UCSD-AML1 (cell line): ENCODE measurements around the gene EXOC7.
"Not testable (repeated sequence)": the region's sequence is repeated elsewhere in the genome, so short reads cannot be mapped to it uniquely, and the experiment has no call there.

Experiments used
- DNase-seq: peaks from one replicate; lab custom pipeline; 2025; ENCODE audit not compliant: unreplicated experiment; lab: John Stamatoyannopoulos, UW

The EXOC7 gene

DNA sequence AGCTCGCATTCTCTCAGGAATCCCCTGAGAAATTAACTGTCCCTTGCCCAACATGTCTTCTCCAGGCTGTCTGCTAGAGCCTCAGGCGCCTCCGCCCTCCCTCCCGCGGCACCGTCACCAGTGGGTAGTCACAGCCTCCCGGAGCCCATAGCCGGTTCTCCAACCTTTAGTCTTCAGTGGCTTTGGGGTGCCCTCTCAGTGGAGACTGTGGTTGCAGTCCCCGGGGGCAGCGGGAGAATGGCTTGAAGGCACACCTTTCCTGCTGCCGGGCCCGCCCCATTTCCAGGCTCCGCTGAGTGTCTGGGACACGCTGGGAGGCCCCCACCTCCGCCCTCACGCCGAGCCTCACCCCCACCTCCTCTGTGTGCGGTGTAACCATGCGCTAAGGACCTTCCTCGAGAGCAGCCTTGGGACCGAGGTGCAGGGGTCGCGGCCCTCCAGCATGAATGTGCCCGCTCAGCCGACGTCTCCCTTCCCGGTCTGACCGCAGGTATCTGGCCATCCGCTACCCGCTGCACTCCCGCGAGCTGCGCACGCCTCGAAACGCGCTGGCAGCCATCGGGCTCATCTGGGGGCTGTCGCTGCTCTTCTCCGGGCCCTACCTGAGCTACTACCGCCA lies 27.3 kb downstream of the EXOC7 start:
- DNase-seq, result no peak

DNA sequence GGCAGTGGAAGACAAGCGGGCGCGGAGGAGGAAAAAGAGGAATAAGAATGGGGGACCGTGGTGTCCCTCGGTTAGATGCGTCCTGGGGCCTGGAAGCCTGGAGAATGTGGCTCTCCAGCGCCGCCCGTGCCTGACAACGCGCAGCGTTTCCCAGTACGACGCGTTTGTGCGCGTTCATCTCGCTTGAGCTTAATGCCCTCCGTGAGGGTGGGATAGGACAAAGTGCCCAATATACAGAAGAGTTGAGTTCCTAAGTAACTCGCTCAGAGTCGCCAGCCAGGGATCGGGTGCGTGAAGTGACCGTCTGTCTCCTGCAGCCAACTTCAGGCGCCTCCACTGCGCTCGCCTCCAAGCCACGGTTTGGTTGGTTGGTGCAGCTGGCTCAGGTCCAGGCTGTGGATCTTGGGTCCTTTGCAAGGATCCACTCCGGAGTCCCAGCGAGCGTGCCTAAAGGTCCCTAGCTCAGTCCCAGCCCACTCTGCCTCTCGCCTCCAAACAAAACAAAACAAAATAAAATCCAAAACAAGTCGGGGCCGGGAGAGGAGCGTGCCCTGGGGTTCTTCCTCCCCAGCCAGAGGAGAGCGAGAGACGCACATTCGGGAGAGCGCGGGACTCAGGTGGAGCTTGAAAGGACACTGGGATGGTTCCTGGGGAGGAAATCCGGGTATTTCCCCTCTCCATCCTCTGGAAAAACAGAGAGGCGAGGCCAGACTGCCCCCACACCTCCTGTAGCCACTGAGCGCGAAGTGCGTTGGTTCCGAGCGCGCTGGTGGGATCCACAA lies 28.0 kb downstream of the EXOC7 start:
- DNase-seq, result no peak

DNA sequence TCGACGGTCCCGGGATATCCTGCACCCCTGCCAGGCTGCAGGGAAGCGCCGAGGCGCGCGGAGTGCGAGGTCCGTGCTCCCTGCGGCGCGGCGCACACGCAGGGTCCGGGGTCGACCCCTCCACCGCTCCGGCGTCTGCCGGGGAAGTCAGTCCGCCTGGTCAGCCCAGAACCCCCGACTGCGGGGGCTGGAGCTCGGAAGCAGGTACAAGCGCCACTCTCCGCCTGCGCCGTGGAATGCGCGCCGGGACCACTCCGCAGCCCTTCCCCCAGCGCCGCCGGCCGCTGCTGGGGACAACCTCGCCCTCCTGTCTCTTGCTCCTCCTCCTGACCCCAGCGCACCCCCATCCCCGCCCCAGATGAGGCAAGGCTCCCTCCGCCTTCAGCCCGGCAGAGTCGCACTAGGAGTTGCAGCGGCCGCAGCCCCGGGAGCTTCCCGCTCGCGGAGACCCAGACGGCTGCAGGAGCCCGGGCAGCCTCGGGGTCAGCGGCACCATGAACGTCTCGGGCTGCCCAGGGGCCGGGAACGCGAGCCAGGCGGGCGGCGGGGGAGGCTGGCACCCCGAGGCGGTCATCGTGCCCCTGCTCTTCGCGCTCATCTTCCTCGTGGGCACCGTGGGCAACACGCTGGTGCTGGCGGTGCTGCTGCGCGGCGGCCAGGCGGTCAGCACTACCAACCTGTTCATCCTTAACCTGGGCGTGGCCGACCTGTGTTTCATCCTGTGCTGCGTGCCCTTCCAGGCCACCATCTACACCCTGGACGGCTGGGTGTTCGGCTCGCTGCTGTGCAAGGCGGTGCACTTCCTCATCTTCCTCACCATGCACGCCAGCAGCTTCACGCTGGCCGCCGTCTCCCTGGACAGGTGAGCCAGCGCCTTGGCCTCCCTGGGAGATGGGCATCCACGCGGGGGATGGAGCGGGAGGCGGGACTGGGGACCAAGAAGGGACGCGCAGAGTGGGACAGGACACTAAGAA lies 28.9 kb downstream of the EXOC7 start, which contains the start of gene GALR2:
TSS of gene GALR2 (plus strand) at position 392 of the 974 bp plus-strand sequence. CDS start at position 495, 103 bp downstream.
- DNase-seq, result no peak

DNA sequence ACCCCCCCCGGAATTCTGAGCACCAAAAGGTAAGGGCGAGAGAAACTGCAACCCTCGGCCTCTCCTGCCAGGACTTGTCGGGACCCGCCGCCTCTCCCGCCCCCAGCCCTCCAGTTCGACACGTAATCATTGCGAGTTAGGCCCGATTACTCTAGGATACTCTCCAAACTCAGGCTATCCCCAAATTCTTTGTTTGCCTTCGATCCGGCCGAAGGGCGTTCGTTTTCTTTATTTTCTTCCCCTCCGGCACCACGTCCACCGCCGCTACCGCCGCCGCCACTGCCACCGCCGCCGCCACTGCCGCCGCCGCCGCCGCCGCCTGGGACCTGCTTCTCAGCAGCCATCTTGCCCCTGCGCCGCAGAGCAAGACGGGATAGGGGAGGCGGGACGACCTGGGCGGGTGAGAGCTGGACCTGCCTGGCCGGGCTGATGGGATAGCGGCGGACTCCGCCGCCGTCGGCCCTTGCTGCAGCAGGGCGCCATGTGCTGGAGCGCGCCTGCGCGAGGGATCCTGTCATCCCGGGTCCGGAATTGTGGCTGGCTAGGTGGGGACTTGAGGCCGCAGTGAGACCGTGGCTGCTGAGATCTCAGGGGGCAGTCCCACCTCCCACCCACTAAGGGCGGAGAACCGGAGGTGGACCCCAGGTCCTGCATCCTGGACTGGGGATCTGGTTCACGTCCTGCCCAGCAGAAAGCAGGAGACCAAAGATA lies 31.3 kb downstream of the EXOC7 start, which contains the start of gene SRP68:
TSS of gene SRP68 (minus strand) at position 370 of the 711 bp plus-strand sequence. CDS start at position 344, 26 bp downstream.
- peak; percentile 92 for DNase-seq

DNA sequence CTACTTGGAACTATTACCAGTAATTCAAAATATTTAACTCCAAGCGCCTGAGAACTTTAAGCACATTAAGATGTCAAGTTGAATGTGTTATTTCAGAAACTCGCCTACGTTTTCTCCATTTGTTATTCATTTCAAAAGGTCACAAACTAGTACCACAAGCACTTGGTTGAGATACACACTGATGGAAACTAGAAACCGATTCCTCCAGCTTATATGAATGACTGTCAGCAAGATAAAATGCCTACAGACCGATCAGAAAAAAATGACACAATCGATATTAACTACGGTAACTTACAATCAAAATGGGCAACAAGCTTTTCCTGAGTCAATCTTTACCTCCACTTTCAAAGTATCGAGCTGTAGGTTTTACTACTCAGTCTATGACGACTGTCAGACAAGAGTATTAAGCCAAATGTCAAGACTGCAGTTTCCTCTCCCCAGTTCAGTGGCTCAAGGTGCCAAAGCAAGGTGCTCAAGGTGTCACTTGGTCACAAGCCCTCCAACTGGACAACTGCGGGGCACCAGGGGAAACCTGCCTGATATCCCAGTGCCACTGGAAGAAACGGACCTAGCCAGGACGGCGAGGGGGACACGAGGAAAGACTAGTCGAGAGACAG lies 31.9 kb downstream of the EXOC7 start:
- DNase-seq, result no peak

DNA sequence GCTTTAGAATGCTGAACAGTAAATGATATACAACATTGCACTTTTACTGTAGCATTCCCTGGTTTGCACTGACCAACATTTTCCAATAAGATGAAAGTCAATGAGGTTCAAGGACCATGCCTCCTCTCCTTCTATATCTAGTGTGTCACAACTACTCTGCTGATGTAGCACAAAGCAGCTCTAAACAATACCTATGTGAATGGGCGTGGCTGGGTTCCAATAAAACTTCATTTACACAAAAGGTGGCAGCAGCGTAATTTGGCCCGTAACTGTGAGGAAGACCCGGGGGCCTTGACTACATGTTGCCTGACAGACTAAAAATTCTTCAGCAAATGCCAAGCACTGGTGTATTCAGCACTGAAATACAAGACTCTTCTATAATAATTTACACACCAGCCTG lies 37.8 kb downstream of the EXOC7 start:
- no peak for DNase-seq

DNA sequence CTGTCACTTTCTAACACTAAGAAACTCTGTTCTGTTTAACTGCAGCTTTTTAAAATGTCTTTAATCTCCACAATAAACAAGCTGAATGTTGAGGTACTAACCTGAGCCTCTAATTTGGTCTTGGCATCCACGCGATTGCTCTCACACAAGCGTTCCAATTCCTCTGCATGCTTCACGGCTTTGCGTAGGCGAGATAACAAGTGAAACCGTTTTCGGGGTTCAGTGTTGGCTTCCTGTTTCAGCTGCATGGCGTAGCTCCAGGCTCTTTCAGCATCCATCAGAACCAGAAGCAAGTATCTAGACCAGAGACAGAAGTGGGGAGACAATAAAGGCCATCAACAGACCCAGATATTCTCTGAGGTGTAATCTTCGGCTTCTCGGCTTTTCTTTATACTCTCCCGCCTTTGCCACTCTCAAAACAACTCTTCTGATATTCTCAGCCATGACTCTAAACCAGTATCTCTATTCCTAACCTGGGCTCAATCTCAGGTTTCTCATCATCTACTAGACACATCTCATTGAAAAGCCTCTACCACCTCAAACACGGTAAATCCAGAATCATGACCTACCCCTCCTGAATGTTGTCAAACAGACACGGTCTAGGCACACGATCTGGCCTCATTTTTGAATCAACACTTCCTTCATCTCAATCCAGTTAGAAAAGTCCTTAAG lies 39.6 kb downstream of the EXOC7 start:
- DNase-seq, result no peak

DNA sequence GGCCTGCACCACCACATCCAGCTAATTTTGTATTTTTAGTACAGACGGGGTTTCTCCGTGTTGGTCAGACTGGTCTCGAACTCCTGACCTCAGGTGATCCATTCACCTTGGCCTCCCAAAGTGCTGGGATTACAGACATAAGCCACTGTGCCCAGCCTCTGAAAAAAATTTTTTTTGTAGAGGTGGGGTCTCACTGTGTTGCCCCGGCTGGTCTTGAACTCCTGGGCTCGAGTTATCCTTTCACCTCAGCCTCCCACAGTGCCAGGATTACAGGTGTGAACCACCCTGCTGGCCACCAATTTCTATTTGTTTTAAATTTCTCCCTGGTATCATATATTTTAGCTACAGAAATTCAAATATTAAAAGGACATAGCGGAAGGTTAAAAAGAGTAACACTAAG lies 45.3 kb downstream of the EXOC7 start:
- DNase-seq, result not testable (repeated sequence)

DNA sequence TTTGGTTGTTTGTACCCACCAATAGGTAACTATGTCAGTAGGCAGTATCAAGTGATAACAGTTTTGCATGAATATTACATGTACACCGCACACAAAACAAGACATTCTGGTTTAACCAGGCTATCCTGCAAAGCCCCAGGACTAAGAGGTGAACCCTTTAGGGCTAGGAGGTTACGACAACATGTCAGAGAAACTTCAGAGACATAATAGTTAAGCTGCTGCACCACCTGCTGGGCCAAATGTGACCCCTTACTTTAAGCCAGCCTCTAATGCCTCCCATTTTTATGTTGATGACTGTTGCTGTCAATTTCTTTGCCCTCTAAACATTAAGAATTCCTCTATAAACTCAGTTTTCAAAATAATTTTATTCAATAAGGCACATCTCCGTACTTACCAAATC lies 46.7 kb downstream of the EXOC7 start:
- DNase-seq, result no peak

DNA sequence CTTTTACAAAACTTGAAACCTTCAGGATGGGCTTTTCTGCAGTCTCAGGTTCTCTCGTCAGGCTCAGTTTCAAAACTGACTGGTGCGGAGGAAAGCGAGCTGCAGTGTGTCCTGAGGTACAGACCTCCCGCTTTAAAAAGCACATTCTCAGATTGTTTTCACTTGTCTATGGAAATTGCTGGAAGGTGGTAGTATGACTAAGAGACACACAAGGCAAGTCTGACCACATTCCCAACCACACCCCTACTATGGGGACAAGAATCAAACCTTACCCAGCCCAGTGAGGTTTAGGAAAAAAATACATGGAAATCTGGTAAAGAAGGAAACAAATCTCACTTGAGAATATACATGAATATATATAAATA lies 49.5 kb downstream of the EXOC7 start:
- no peak for DNase-seq

DNA sequence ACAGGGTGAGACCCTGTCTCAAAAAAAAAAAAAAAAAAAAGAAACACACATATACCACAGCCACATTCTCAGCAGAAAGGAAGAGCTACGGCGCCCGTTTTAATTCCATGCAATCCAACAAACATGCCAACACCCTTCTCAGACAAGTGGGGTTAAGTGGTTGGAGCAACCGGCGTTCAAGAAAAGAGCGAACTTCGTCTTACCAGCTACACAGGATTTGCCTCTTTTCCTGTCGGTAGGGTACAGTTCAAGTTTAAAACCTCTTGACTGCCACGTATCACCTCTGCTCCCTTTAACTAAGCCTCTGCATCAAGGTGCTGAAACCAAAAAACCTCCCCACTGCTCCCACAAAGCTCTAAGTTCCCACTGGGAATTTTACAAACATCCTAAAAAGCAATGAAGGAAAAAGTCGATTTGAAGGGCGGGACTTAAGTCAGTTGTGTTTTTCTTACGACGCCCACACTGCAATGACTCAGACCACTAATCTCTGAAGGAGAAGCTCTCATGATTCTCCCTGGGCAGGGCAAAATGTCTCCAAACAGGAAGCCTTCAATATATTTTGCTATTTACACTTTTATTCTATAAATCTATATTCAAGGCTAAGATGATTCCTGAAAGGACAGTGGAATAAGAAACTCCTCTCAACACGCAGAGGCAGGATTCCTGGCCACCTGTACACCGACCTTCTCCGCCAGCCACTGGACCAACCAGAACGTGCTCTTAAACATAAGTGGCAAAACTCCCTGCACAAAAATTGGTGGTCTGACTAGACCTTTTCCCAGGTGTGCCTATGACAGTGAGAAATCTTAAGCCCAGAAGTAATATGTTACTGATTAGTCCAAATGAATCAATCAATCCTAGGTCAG lies 50.1 kb downstream of the EXOC7 start:
- DNase-seq, result no peak

DNA sequence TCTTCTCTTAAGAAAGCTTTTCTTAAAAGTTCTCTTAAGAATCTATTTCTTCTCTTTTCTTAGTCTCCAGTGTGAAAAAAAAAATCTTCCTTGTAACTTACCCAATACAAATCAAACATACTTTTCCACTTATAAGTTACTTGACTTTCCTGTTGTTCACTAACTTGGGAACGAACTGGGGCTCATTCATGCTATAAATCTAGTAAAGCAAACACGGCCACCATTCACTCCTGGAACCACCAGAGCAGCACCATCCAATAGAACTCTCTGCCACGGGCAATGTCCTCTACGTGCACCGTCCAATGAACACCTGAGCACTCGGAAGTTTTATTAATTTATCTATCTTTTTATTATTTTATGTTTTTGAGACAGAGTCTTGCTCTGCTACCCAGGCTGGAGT lies 52.0 kb downstream of the EXOC7 start:
- no peak for DNase-seq

DNA sequence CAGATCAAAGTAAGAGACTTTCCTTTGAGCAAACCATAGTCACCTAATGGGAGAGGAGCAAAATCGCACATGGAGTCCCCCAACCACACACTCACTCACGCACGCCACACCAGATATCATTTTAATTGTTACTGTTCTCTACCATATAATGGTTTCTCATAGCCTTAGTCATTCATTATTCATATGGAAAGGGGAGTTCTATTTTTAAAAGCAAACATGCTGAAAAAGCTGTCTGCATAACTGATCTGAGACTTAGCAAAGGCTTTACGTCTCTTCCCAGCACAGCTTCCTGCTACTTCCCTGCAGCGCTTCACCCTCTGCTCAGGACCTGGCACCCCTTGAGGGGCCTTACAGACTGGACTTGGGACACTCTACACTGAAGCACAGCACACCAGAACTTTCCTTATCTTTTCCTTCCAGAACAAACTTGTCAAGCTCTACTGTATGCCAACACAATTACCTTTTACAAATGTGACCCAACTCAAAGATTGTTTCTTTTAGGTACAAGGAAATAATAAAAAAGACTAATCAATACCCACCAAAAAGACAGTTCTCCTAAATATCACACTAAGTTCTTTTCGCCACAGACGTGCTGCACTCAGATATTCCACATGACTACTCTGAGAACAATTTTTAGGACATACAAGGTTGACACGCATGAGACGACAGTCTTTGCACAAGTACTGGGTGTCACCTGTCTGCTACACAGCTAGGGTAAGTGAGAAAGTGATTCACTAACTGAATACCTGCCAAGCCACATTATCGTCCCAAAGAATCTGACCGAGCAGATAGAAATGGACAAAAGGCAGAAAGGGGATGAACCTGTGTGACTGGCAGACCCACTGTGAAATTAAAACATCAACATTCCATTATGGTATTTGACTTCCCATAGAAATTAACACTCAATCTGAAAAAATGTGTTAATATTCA lies 52.8 kb downstream of the EXOC7 start:
- DNase-seq, result no peak

DNA sequence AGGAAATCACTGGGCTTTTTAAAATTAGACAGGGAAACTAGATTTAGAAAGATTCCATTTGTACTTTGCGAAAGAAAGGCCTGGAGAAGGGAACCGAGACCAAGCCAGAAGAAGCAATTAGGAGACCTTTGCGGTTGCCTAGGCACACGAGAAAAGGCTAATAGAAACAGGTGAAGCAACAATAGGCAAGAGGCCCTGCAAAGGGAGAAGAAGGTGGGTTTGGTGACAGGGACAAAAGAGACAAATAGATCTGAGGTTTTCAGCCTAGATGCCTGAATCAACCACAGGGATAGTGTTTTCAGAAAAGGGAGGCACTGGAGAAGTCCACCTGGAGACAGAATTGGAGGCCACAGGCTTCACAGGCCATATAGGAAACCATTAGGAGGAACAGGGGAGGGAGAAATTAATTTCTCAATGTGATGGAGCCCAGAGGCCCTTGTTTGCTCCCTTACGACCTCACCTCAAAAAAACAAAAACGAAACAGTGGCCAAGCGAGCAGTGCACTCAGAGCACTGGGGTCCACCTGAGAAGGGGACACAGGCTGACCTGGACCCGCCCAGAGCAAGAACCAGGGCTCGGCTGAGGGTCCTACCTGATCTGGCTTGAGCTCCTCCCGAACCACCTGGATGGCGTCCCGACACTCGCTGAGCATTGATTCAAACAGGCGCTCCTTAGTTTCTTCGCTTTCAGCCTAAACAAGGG lies 53.6 kb downstream of the EXOC7 start:
- DNase-seq, result no peak

DNA sequence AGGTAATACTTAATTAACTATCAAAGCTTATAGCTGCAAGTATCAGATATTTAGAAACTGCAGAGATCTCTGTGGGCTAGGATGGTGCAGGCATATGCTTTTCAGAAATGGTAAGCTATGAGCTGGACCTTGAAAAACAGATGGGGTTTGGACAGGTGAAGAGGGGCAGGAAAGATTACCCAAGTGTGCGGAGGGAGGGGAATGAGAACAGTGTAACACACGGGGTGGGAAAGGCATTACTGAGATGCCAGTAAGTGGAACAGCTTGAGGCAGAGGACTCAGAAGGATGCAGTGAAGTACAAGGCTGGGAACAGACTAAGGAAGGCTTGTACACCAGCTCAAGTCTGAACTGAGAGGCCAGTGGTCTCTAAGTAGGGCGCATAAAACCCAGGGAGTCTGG lies 54.3 kb downstream of the EXOC7 start:
- no peak for DNase-seq

DNA sequence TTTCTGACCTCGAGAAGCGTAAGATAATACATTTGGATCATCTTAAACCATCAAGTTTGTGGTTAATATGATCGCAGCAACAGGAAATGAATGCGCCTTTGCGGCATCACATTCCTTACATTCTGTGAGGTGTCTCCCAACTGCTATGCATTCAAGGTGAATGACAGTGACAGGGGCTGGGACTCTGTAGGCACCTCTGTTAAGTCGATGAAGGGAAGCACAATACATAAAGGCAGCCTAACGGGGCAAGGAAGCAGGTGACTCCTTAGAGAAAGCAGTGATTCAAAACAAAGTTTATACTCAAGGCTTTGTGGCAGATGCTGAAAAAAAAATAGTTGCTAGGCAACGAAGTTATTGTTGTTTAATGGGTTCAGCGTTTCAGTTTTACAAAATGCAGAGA lies 54.9 kb downstream of the EXOC7 start:
- DNase-seq, result no peak

DNA sequence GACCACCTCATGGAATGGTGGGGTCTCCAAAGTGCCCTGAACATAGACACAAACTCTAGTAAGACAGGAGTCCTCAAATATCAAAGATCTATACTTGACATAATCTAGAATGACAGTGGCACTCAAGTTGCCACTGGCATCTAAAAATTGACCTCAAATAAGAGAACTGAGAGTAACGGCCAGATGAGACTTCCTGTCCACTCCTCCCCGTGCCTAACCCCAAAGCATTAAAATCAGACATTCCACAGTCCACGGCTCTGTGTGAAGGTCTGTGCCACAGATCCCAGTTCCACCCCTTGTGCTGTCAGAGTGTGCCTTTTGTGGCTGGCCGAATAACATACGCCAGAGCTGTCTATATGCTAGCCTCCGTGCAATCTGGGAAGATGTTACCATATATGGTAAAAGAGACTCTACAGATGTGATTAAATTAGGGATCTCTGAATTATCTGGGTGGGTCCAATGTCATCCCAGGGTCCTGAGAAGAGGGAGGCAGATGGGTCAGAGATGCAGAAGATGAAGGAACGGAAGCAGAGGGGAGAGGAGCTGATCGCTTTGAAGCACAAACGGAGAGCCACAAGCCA lies 55.5 kb downstream of the EXOC7 start:
- no peak for DNase-seq
